GM23338 (cell line): ENCODE results near the gene PRRG1. TPM values are rescaled to one million over a fixed set of nuclear protein-coding genes. Genes with fewer than 3 reads are reported as not detected.

ENCODE experiments used
- ATAC-seq: fragments of 200-7000 bp; cut with Tn5 transposase; 3 replicates; pipeline ENCODE4 v1.9.1; 2020
- DNase-seq: peaks from one replicate; pipeline ENCODE4 v3.0.0-alpha.2; 2015; ENCODE audit warnings: low spot score
- H2AFZ ChIP-seq: fragments of 200-600 bp; sonication (generic); 2 replicates; pipeline ENCODE4 v1.8.0; 2016; ENCODE audit warnings: antibody characterized with exemption, mild to moderate bottlenecking, moderate library complexity
- H3F3A ChIP-seq: fragments of 200-600 bp; sonication (generic); replicated peaks from 2 replicates; pipeline ENCODE4 v1.8.0; 2017; ENCODE audit warnings: antibody characterized with exemption, mixed run types, low read depth
- H3K27ac ChIP-seq: fragments of 200-600 bp; sonication (generic); 2 replicates; pipeline ENCODE4 v1.6.1; 2016; ENCODE audit warnings: low read depth
- H3K27me3 ChIP-seq: fragments of 200-600 bp; sonication (generic); 2 replicates; pipeline ENCODE4 v1.8.0; 2016; ENCODE audit warnings: mild to moderate bottlenecking, mixed run types, moderate library complexity; ENCODE audit not compliant: insufficient read depth
- H3K36me3 ChIP-seq: fragments of 200-600 bp; sonication (generic); 2 replicates; pipeline ENCODE4 v1.8.0; 2016; ENCODE audit warnings: mild to moderate bottlenecking; ENCODE audit not compliant: insufficient read depth
- H3K4me1 ChIP-seq: fragments of 200-600 bp; sonication (generic); 2 replicates; pipeline ENCODE4 v1.8.0; 2016; ENCODE audit warnings: mild to moderate bottlenecking, moderate library complexity; ENCODE audit not compliant: insufficient read depth
- H3K4me2 ChIP-seq: fragments of 200-600 bp; sonication (generic); 2 replicates; pipeline ENCODE4 v1.7.1; 2017; ENCODE audit warnings: mixed run types
- H3K4me3 ChIP-seq: fragments of 200-600 bp; sonication (generic); 2 replicates; pipeline ENCODE4 v1.6.1; 2016; ENCODE audit warnings: mixed run types
- H3K79me2 ChIP-seq: fragments of 200-600 bp; sonication (generic); replicated peaks from 2 replicates; pipeline ENCODE4 v1.8.0; 2017; ENCODE audit warnings: mild to moderate bottlenecking; ENCODE audit not compliant: insufficient read depth
- H3K9me2 ChIP-seq: fragments of 200-600 bp; sonication (generic); 2 replicates; pipeline ENCODE4 v1.8.0; 2017; ENCODE audit not compliant: insufficient read depth
- H4K20me1 ChIP-seq: fragments of 200-600 bp; sonication (generic); replicated peaks from 2 replicates; pipeline ENCODE4 v1.8.0; 2017; ENCODE audit warnings: mild to moderate bottlenecking; ENCODE audit not compliant: insufficient read depth
- H3K27ac Mint-ChIP-seq: 2 replicates; pipeline ENCODE4 v1.8.0; 2020; ENCODE audit warnings: inconsistent platforms, mild to moderate bottlenecking, moderate library complexity, mixed read lengths
- H3K27me3 Mint-ChIP-seq: 3 replicates; pipeline ENCODE4 v1.8.0; 2022; ENCODE audit warnings: low read depth, mild to moderate bottlenecking, moderate library complexity, mixed read lengths, inconsistent platforms; ENCODE audit not compliant: insufficient read depth, poor library complexity
- H3K36me3 Mint-ChIP-seq: 3 replicates; pipeline ENCODE4 v1.8.0; 2021; ENCODE audit warnings: low read depth, mild to moderate bottlenecking, inconsistent platforms, moderate library complexity, mixed read lengths
- H3K4me1 Mint-ChIP-seq: 3 replicates; pipeline ENCODE4 v1.8.0; 2020; ENCODE audit warnings: mild to moderate bottlenecking, inconsistent platforms, mixed read lengths
- H3K4me3 Mint-ChIP-seq: 3 replicates; pipeline ENCODE4 v1.8.0; 2021; ENCODE audit warnings: moderate library complexity, mild to moderate bottlenecking, inconsistent platforms, mixed read lengths
- H3K9me3 Mint-ChIP-seq: 3 replicates; pipeline ENCODE4 v1.8.0; 2020; ENCODE audit warnings: moderate library complexity, mild to moderate bottlenecking, inconsistent platforms, mixed read lengths
- CREB1 ChIP-seq: fragments of 250-450 bp; sonication (Bioruptor Pico); IDR thresholded peaks from 2 replicates; pipeline ENCODE4 v1.5.0; 2020; ENCODE audit warnings: low read depth, mild to moderate bottlenecking, moderate library complexity
- CTCF ChIP-seq, 2 experiments: fragments of 200-600 bp in 1 of 2; sonication (generic) in 1 of 2; conservative IDR thresholded peaks; 2 replicates each; pipeline versions ENCODE4 v1.5.1 to v1.6.1; 2016 to 2017; ENCODE audit warnings: antibody characterized with exemption in 2 of 2, low read depth in 2 of 2, mild to moderate bottlenecking in 2 of 2, moderate library complexity in 1 of 2
- ETS1 ChIP-seq: IDR thresholded peaks from 2 replicates; pipeline ENCODE4 v1.6.1; 2016; ENCODE audit warnings: antibody characterized with exemption
- EZH2 ChIP-seq: fragments of 200-600 bp; sonication (generic); IDR thresholded peaks from one replicate; pipeline ENCODE4 v1.8.0; 2017; ENCODE audit warnings: antibody characterized with exemption, mild to moderate bottlenecking, low read depth; ENCODE audit not compliant: unreplicated experiment
- EZH2phosphoT487 ChIP-seq: fragments of 200-600 bp; sonication (generic); IDR thresholded peaks from one replicate; pipeline ENCODE4 v1.8.1; 2018; ENCODE audit warnings: antibody characterized with exemption; ENCODE audit not compliant: unreplicated experiment
- JUNB ChIP-seq: IDR thresholded peaks from one replicate; pipeline ENCODE4 v1.6.1; 2016; ENCODE audit warnings: antibody characterized with exemption; ENCODE audit not compliant: unreplicated experiment
- POLR2AphosphoS5 ChIP-seq: IDR thresholded peaks from 2 replicates; pipeline ENCODE4 v1.6.1; 2016; ENCODE audit warnings: antibody characterized with exemption, low read depth
- STAT1 ChIP-seq: IDR thresholded peaks from one replicate; pipeline ENCODE4 v1.6.1; 2016; ENCODE audit warnings: antibody characterized with exemption; ENCODE audit not compliant: unreplicated experiment
- ZNF114 ChIP-seq: fragments of 250-450 bp; sonication (Bioruptor Pico); IDR thresholded peaks from 2 replicates; pipeline ENCODE4 v1.5.0; 2020; ENCODE audit warnings: mild to moderate bottlenecking, moderate library complexity
- polyA plus RNA-seq: library from polyadenylated mRNA; unstranded; fragments of >200 nt; fragmentation: Nextera tagmentation; extraction: Ambion mirVana; gene quantifications from 2 replicates; pipeline ENCODE4 v1.2.1, GENCODE V29; 2016
- total RNA-seq: library from RNA; depleted of rRNA; stranded (reverse); fragments of >200 nt; shearing (Covaris generic); gene quantifications from 2 replicates; pipeline ENCODE4 v1.2.3, GENCODE V29; 2014
- TF ChIP-seq, protein P1 (sequence below): fragments of 250-450 bp; sonication (Bioruptor Pico); IDR thresholded peaks from 2 replicates; pipeline ENCODE4 v1.5.0; 2020; ENCODE audit warnings: mild to moderate bottlenecking, moderate library complexity

Gene PRRG1
- total and polyA plus RNA-seq, 2 experiments from 2014 or later = 3.8 to 10.8 TPM

- peaks cover 6% of the 10 kb centered on the region for H3K36me3 Mint-ChIP-seq
- no peak overlapping the region for H3K4me3 ChIP-seq
- no peaks in the 10 kb centered on the region for H3F3A ChIP-seq
- H3K27me3 ChIP-seq = no peaks in the 10 kb centered on the region
- DNase-seq (no peak), ATAC-seq (no peak)
- no peak overlapping the region for H3K4me2 ChIP-seq
- H3K27ac ChIP-seq = no peak overlapping the region
- peaks cover 8% of the 10 kb centered on the region; the same call in 2 of the 3 replicates for H3K4me1 Mint-ChIP-seq
- peaks cover 81% of the 10 kb centered on the region for H3K79me2 ChIP-seq
- H3K27ac Mint-ChIP-seq = no peak overlapping the region
- H4K20me1 ChIP-seq = no peaks in the 10 kb centered on the region; the same call in 1 of the 2 replicates
- TF ChIP-seq EZH2 = no peak
- no peak for TF ChIP-seq EZH2phosphoT487
- TF ChIP-seq STAT1 = no peak
- no peak for TF ChIP-seq JUNB
- TF ChIP-seq CTCF (conservative IDR thresholded peaks at IDR 0.05; ENCODE audit: low read depth in 2 of 2) = no peak
- no peak for TF ChIP-seq ETS1
- no peak for TF ChIP-seq ZNF114 (CRISPR knock-in tag)
- no peak for TF ChIP-seq CREB1 (CRISPR knock-in tag)
- TF ChIP-seq, protein P1, sequence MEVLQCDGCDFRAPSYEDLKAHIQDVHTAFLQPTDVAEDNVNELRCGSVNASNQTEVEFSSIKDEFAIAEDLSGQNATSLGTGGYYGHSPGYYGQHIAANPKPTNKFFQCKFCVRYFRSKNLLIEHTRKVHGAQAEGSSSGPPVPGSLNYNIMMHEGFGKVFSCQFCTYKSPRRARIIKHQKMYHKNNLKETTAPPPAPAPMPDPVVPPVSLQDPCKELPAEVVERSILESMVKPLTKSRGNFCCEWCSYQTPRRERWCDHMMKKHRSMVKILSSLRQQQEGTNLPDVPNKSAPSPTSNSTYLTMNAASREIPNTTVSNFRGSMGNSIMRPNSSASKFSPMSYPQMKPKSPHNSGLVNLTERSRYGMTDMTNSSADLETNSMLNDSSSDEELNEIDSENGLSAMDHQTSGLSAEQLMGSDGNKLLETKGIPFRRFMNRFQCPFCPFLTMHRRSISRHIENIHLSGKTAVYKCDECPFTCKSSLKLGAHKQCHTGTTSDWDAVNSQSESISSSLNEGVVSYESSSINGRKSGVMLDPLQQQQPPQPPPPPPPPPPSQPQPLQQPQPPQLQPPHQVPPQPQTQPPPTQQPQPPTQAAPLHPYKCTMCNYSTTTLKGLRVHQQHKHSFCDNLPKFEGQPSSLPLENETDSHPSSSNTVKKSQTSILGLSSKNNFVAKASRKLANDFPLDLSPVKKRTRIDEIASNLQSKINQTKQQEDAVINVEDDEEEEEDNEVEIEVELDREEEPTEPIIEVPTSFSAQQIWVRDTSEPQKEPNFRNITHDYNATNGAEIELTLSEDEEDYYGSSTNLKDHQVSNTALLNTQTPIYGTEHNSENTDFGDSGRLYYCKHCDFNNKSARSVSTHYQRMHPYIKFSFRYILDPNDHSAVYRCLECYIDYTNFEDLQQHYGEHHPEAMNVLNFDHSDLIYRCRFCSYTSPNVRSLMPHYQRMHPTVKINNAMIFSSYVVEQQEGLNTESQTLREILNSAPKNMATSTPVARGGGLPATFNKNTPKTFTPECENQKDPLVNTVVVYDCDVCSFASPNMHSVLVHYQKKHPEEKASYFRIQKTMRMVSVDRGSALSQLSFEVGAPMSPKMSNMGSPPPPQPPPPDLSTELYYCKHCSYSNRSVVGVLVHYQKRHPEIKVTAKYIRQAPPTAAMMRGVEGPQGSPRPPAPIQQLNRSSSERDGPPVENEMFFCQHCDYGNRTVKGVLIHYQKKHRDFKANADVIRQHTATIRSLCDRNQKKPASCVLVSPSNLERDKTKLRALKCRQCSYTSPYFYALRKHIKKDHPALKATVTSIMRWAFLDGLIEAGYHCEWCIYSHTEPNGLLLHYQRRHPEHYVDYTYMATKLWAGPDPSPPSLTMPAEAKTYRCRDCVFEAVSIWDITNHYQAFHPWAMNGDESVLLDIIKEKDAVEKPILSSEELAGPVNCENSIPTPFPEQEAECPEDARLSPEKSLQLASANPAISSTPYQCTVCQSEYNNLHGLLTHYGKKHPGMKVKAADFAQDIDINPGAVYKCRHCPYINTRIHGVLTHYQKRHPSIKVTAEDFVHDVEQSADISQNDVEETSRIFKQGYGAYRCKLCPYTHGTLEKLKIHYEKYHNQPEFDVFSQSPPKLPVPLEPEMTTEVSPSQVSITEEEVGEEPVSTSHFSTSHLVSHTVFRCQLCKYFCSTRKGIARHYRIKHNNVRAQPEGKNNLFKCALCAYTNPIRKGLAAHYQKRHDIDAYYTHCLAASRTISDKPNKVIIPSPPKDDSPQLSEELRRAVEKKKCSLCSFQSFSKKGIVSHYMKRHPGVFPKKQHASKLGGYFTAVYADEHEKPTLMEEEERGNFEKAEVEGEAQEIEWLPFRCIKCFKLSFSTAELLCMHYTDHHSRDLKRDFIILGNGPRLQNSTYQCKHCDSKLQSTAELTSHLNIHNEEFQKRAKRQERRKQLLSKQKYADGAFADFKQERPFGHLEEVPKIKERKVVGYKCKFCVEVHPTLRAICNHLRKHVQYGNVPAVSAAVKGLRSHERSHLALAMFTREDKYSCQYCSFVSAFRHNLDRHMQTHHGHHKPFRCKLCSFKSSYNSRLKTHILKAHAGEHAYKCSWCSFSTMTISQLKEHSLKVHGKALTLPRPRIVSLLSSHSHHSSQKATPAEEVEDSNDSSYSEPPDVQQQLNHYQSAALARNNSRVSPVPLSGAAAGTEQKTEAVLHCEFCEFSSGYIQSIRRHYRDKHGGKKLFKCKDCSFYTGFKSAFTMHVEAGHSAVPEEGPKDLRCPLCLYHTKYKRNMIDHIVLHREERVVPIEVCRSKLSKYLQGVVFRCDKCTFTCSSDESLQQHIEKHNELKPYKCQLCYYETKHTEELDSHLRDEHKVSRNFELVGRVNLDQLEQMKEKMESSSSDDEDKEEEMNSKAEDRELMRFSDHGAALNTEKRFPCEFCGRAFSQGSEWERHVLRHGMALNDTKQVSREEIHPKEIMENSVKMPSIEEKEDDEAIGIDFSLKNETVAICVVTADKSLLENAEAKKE = no peak
- TF ChIP-seq POLR2AphosphoS5 = no peak
- no peaks in the 10 kb centered on the region for H3K27me3 Mint-ChIP-seq
- 0 out of 3 replicates have a peak, but pooled peaks cover 4% of the 10 kb centered on the region for H3K9me3 Mint-ChIP-seq
- H3K9me2 ChIP-seq = no peaks in the 10 kb centered on the region
- no peaks in the 10 kb centered on the region for H3K36me3 ChIP-seq
- H3K4me3 Mint-ChIP-seq = no peak overlapping the region
- H3K4me1 ChIP-seq = no peaks in the 10 kb centered on the region
- H2AFZ ChIP-seq = no peak overlapping the region
These were observed 8.3 kb downstream of the PRRG1 start for GRCh38 chrX:37357436-37357835.
